GM18520 (cell line): ENCODE measurements around the gene CENPP.

Experiments
- ATAC-seq: cut with Tn5 transposase; IDR thresholded peaks from one replicate; pipeline ENCODE4 v1.9.1; 2021; ENCODE audit not compliant: unreplicated experiment

CENPP gene

GRCh38 chr9:92668746-92669526 lies 343.2 kb downstream of the CENPP start:
- no peak for ATAC-seq

- ATAC-seq, result no peak
Observed at GRCh38 chr9:92669527-92669889, 343.8 kb downstream of the CENPP start.
